Activated naive CD4-positive, alpha-beta T cell treated with anti-CD3 and anti-CD28 coated beads, Interleukin-2, amount 50 U/mL, for 72 hours (primary cell): ENCODE results near the gene NDUFAF7. TPM values are rescaled to one million over a fixed set of nuclear protein-coding genes. Genes with fewer than 3 reads are reported as not detected.
"Not testable (repeated sequence)": the region's sequence is repeated elsewhere in the genome, so short reads cannot be mapped to it uniquely, and the experiment has no call there.

Experiments
- ATAC-seq, 2 donors: fragments of 150-1000 bp; cut with Tn5 transposase; 2 replicates each; pipeline ENCODE4 v1.10.0; 2021; ENCODE audit warnings: mild to moderate bottlenecking in 2 of 2, moderate library complexity in 2 of 2
- DNase-seq, 2 donors: peaks; one replicate each; pipeline ENCODE4 v3.0.0; 2021 to 2022; ENCODE audit warnings: low spot score in 2 of 2
- H3K27ac Mint-ChIP-seq, 2 donors: one replicate each; pipeline ENCODE4 v1.8.0; 2022; ENCODE audit warnings: mild to moderate bottlenecking in 2 of 2, mixed read lengths in 2 of 2
- H3K36me3 Mint-ChIP-seq, 2 donors: one replicate each; pipeline ENCODE4 v1.8.0; 2022; ENCODE audit warnings: mixed read lengths in 2 of 2
- H3K9me3 Mint-ChIP-seq, 2 donors: one replicate each; pipeline ENCODE4 v1.8.0; 2022; ENCODE audit warnings: mixed read lengths in 2 of 2
- total RNA-seq, 2 donors: library from RNA; stranded (reverse); gene quantifications; one replicate each; pipeline ENCODE4 v1.2.3, GENCODE V29; 2022

The NDUFAF7 gene
- total RNA-seq, result 10 to 100 TPM; 21.7 to 26.5 TPM

- ATAC-seq (peak; percentile 97 to 98), DNase-seq (peak; percentile 83 to 92)
- H3K27ac Mint-ChIP-seq, result no peak within 1 kb of the TSS
- peaks cover 12 to 29% of the 10 kb centered on the region in 2 donors for H3K36me3 Mint-ChIP-seq
- no peaks in the 10 kb centered on the region for H3K9me3 Mint-ChIP-seq
Observed at GRCh38 chr2:37231241-37232130, at the start of gene NDUFAF7, which contains the start of gene CEBPZ. TSS of gene NDUFAF7 (plus strand) at chr2:37231658. CDS start at chr2:37231706, 48 bp downstream. TSS of gene CEBPZ (minus strand) at chr2:37231596. CDS start at chr2:37231567, 29 bp downstream.

- no peaks in the 10 kb centered on the region for H3K36me3 Mint-ChIP-seq
- no peaks in the 10 kb centered on the region for H3K9me3 Mint-ChIP-seq
- H3K27ac Mint-ChIP-seq, result no peak overlapping the region
- DNase-seq, result no peak
- no peak for ATAC-seq
Observed at GRCh38 chr2:37181726-37182684, 49.5 kb upstream of the NDUFAF7 start.

GRCh38 chr2:37188570-37188969 is 42.9 kb upstream of the NDUFAF7 start, which contains the start of gene SULT6B1:
TSS of gene SULT6B1 (minus strand) at chr2:37188670. CDS start at chr2:37188640, 30 bp downstream.
- Mint-ChIP-seq H3K9me3 (no peaks in the 10 kb centered on the region), H3K36me3 (no peaks in the 10 kb centered on the region), H3K27ac (no peak within 1 kb of the TSS)
- DNase-seq (no peak), ATAC-seq (no peak)

GRCh38 chr2:37189452-37190153 is 41.9 kb upstream of the NDUFAF7 start:
- Mint-ChIP-seq H3K27ac (no peak overlapping the region), H3K9me3 (no peaks in the 10 kb centered on the region), H3K36me3 (no peaks in the 10 kb centered on the region)
- DNase-seq (no peak), ATAC-seq (peak; percentile 34 to 66)

- ATAC-seq, result peak in 1 of 2 donors; percentile 41
- Mint-ChIP-seq H3K27ac (peak overlapping the region in 1 of 2 donors; percentile 6), H3K36me3 (peaks cover 0 to 2% of the 10 kb centered on the region in 2 donors), H3K9me3 (no peaks in the 10 kb centered on the region)
- no peak for DNase-seq
Observed at GRCh38 chr2:37190290-37190689, 41.2 kb upstream of the NDUFAF7 start.

GRCh38 chr2:37191253-37191652 is 40.2 kb upstream of the NDUFAF7 start:
- peaks cover 6 to 9% of the 10 kb centered on the region in 2 donors for H3K36me3 Mint-ChIP-seq
- H3K27ac Mint-ChIP-seq, result no peak overlapping the region
- no peak for ATAC-seq
- no peak for DNase-seq
- H3K9me3 Mint-ChIP-seq, result no peaks in the 10 kb centered on the region

GRCh38 chr2:37191747-37192146 is 39.7 kb upstream of the NDUFAF7 start:
- Mint-ChIP-seq H3K27ac (no peak overlapping the region), H3K36me3 (peaks cover 9 to 13% of the 10 kb centered on the region in 2 donors), H3K9me3 (no peaks in the 10 kb centered on the region)
- ATAC-seq (no peak), DNase-seq (no peak)

GRCh38 chr2:37192551-37192950 is 38.9 kb upstream of the NDUFAF7 start:
- ATAC-seq (no peak), DNase-seq (no peak)
- Mint-ChIP-seq H3K36me3 (peaks cover 9 to 13% of the 10 kb centered on the region in 2 donors), H3K9me3 (no peaks in the 10 kb centered on the region), H3K27ac (no peak overlapping the region)

- H3K36me3 Mint-ChIP-seq, result peaks cover 9 to 20% of the 10 kb centered on the region in 2 donors
- H3K27ac Mint-ChIP-seq, result peak overlapping the region; percentile 97 to 100
- not testable (repeated sequence) for ATAC-seq, DNase-seq, H3K9me3 Mint-ChIP-seq
Observed at GRCh38 chr2:37195862-37196319, 35.6 kb upstream of the NDUFAF7 start.

GRCh38 chr2:37196320-37197195 is 34.9 kb upstream of the NDUFAF7 start, which contains the start of gene CEBPZOS:
TSS of gene CEBPZOS (plus strand) at chr2:37196496. CDS start at chr2:37199705, 3,209 bp downstream.
- peak; percentile 85 for ATAC-seq
- Mint-ChIP-seq H3K27ac (peak within 1 kb of the TSS; percentile 97 to 100), H3K36me3 (peaks cover 9 to 24% of the 10 kb centered on the region in 2 donors), H3K9me3 (no peaks in the 10 kb centered on the region)
- peak; percentile 87 to 90 for DNase-seq

- H3K27ac Mint-ChIP-seq, result no peak overlapping the region
- DNase-seq (no peak), ATAC-seq (no peak)
- peaks cover 13 to 35% of the 10 kb centered on the region in 2 donors for H3K36me3 Mint-ChIP-seq
- peaks cover 0 to 3% of the 10 kb centered on the region in 2 donors for H3K9me3 Mint-ChIP-seq
Observed at GRCh38 chr2:37198681-37199065, 32.8 kb upstream of the NDUFAF7 start.

- Mint-ChIP-seq H3K36me3 (peaks cover 23 to 52% of the 10 kb centered on the region in 2 donors), H3K9me3 (peaks cover 3 to 15% of the 10 kb centered on the region in 2 donors), H3K27ac (peak overlapping the region in 1 of 2 donors; percentile 93)
- no peak for DNase-seq
- peak in 1 of 2 donors; percentile 19 for ATAC-seq
Observed at GRCh38 chr2:37201208-37201607, 30.2 kb upstream of the NDUFAF7 start.

GRCh38 chr2:37201766-37202165 is 29.7 kb upstream of the NDUFAF7 start:
- H3K27ac Mint-ChIP-seq, result peak overlapping the region; percentile 35 to 91
- no peak for DNase-seq
- H3K36me3 Mint-ChIP-seq, result peaks cover 24 to 53% of the 10 kb centered on the region in 2 donors
- H3K9me3 Mint-ChIP-seq, result peaks cover 6 to 17% of the 10 kb centered on the region in 2 donors
- ATAC-seq, result peak; percentile 49 to 79

GRCh38 chr2:37203708-37204107 is 27.8 kb upstream of the NDUFAF7 start:
- Mint-ChIP-seq H3K27ac (no peak overlapping the region), H3K9me3 (peaks cover 19 to 34% of the 10 kb centered on the region in 2 donors), H3K36me3 (peaks cover 43 to 72% of the 10 kb centered on the region in 2 donors)
- ATAC-seq (no peak), DNase-seq (no peak)
